Endothelial cell of umbilical vein (primary cell): ENCODE results near the gene CELF5. TPM values are rescaled to one million over a fixed set of nuclear protein-coding genes. Genes with fewer than 3 reads are reported as not detected.
"Not testable (repeated sequence)": the region's sequence is repeated elsewhere in the genome, so short reads cannot be mapped to it uniquely, and the experiment has no call there.

Experiments used
- BruUV-seq: library from RNA; stranded (reverse); fragments of 400-500 nt; replicated peaks from 2 replicates; lab custom pipeline; 2021; lab: Mats Ljungman, UMichigan
- CTCF ChIA-PET: fragments of 300-600, 350-600 bp; sonication (Branson Sonifier 250); formaldehyde crosslinking; loops from one replicate; lab custom pipeline; 2021; ENCODE audit warnings: antibody characterized with exemption, inconsistent platforms; lab: Charles Lee
- POLR2A ChIA-PET: fragments of 300-600, 350-600 bp; sonication (Branson Sonifier 250); formaldehyde crosslinking; loops from one replicate; lab custom pipeline; 2021; ENCODE audit warnings: antibody characterized with exemption, inconsistent platforms; lab: Charles Lee
- DNase-seq: peaks from one replicate; pipeline ENCODE4 v3.0.0-alpha.2; 2011; ENCODE audit warnings: low read depth, low spot score
- FAIRE-seq: peaks from 2 replicates; lab custom pipeline; 2011; peaks lifted over from hg19 to GRCh38; lab: Jason Lieb, UNC
- H2AFZ ChIP-seq: 2 replicates; pipeline ENCODE4 v1.6.0; 2012; ENCODE audit warnings: low read depth, low read length, control low read depth, inconsistent platforms
- H3K27ac ChIP-seq: 2 replicates; pipeline ENCODE4 v1.5.1; 2011; ENCODE audit warnings: low read depth, mild to moderate bottlenecking, control low read depth, low read length, moderate library complexity; ENCODE audit not compliant: insufficient read depth
- H3K27me3 ChIP-seq, 2 experiments: 2 replicates each; pipeline versions ENCODE4 v1.6.0 to v1.6.1; 2011; ENCODE audit warnings: low read length in 2 of 2, mixed read lengths in 1 of 2; ENCODE audit not compliant: control insufficient read depth in 2 of 2, insufficient read depth in 2 of 2
- H3K36me3 ChIP-seq, 2 experiments: 2 replicates in 1 of 2; 3 replicates in 1 of 2; pipeline ENCODE4 v1.5.1; 2011; ENCODE audit warnings: low read length in 2 of 2, mild to moderate bottlenecking in 1 of 2, moderate library complexity in 1 of 2; ENCODE audit not compliant: control insufficient read depth in 2 of 2, insufficient read depth in 2 of 2; ENCODE audit errors: extremely low read depth in 1 of 2
- H3K4me1 ChIP-seq: 3 replicates; pipeline ENCODE4 v1.5.1; 2011; ENCODE audit warnings: mild to moderate bottlenecking, low read length; ENCODE audit not compliant: control insufficient read depth, insufficient read depth; ENCODE audit errors: extremely low read depth
- H3K4me2 ChIP-seq: 2 replicates; pipeline ENCODE4 v1.6.1; 2011; ENCODE audit warnings: low read length, control low read depth, mixed read lengths; ENCODE audit not compliant: insufficient read depth
- H3K4me3 ChIP-seq, 3 experiments: fragments of 200-600 bp in 1 of 3; sonication (generic), shearing (Covaris generic) in 1 of 3; replicated peaks in 1 of 3; 2 replicates each; pipeline ENCODE4 v1.5.1; 2011 to 2016; ENCODE audit warnings: control low read depth in 3 of 3, low read length in 3 of 3, mild to moderate bottlenecking in 2 of 3, inconsistent platforms in 1 of 3, low read depth in 1 of 3, moderate library complexity in 1 of 3; ENCODE audit not compliant: insufficient read depth in 1 of 3
- H3K79me2 ChIP-seq: 2 replicates; pipeline ENCODE4 v1.6.0; 2012; ENCODE audit warnings: low read length, inconsistent platforms; ENCODE audit not compliant: control insufficient read depth, insufficient read depth
- H3K9ac ChIP-seq: replicated peaks from 2 replicates; pipeline ENCODE3; 2011; ENCODE audit warnings: low read length, control low read depth; ENCODE audit not compliant: insufficient read depth; ENCODE audit errors: extremely low read depth
- H3K9me1 ChIP-seq: replicated peaks from 3 replicates; pipeline ENCODE4 v1.6.0; 2011; ENCODE audit warnings: mild to moderate bottlenecking, low read length; ENCODE audit not compliant: control insufficient read depth, insufficient read depth; ENCODE audit errors: extremely low read depth
- H3K9me3 ChIP-seq: replicated peaks from 2 replicates; pipeline ENCODE4 v1.5.1; 2012; ENCODE audit warnings: low read length, inconsistent platforms; ENCODE audit not compliant: control insufficient read depth, insufficient read depth
- H4K20me1 ChIP-seq: replicated peaks from 2 replicates; pipeline ENCODE3; 2011; ENCODE audit warnings: mild to moderate bottlenecking, low read length; ENCODE audit not compliant: control insufficient read depth, insufficient read depth; ENCODE audit errors: extremely low read depth
- CTCF ChIP-seq, 2 donors: IDR thresholded peaks; 1 replicate in 1 of 2; 2 replicates in 1 of 2; pipeline ENCODE4 v1.5.1; 2011; ENCODE audit warnings: low read length in 2 of 2, mild to moderate bottlenecking in 2 of 2, moderate library complexity in 2 of 2, control low read depth in 1 of 2, inconsistent platforms in 1 of 2, low read depth in 1 of 2; ENCODE audit not compliant: insufficient read depth in 1 of 2; ENCODE audit errors: extremely low read depth in 1 of 2
- EZH2 ChIP-seq: IDR thresholded peaks from 2 replicates; pipeline ENCODE4 v1.6.1; 2012; ENCODE audit warnings: borderline replicate concordance, low read depth, mild to moderate bottlenecking, moderate library complexity, low read length, inconsistent platforms; ENCODE audit not compliant: severe bottlenecking
- FOS ChIP-seq: IDR thresholded peaks from 2 replicates; pipeline ENCODE4 v1.6.1; 2011; ENCODE audit warnings: mild to moderate bottlenecking, low read length, moderate library complexity, borderline replicate concordance; ENCODE audit not compliant: insufficient read depth
- GATA2 ChIP-seq: IDR thresholded peaks from 2 replicates; pipeline ENCODE4 v1.7.0; 2011; ENCODE audit warnings: low read depth, mild to moderate bottlenecking, moderate library complexity, mixed read lengths, low read length; ENCODE audit not compliant: insufficient read length, insufficient read depth
- JUN ChIP-seq: IDR thresholded peaks from 2 replicates; pipeline ENCODE4 v1.6.1; 2011; ENCODE audit warnings: borderline replicate concordance, low read depth; ENCODE audit not compliant: insufficient read length, insufficient read depth
- MAX ChIP-seq: IDR thresholded peaks from 2 replicates; pipeline ENCODE4 v1.6.1; 2011; ENCODE audit not compliant: insufficient read depth, insufficient read length
- MYC ChIP-seq: IDR thresholded peaks from one replicate; pipeline ENCODE4 v1.6.1; 2011; ENCODE audit warnings: mild to moderate bottlenecking, low read depth, low read length
- POLR2A ChIP-seq: IDR thresholded peaks from 2 replicates; pipeline ENCODE4 v1.6.1; 2012; ENCODE audit warnings: low read depth, mild to moderate bottlenecking, control low read depth, low read length
- POLR2AphosphoS5 ChIP-seq: IDR thresholded peaks from 2 replicates; pipeline ENCODE4 v1.6.1; 2012; ENCODE audit warnings: low read depth, mild to moderate bottlenecking, control low read depth, low read length, moderate library complexity; ENCODE audit not compliant: insufficient read depth
- dilution Hi-C: fragments of 300-500 bp; cut with MboI; formaldehyde crosslinking; loops from one replicate; pipeline ENCODE4 v1.15.0; 2019; ENCODE audit warnings: low sequenced_read_pairs; ENCODE audit not compliant: extremely low pct_ligation_motif_present
- intact Hi-C: fragments of 100-400 bp; cut with micrococcal nuclease; formaldehyde crosslinking; loops from one replicate; pipeline ENCODE4 v1.10.0; 2022
- polyA plus RNA-seq, 4 experiments: library from polyadenylated mRNA; depleted of rRNA in 3 of 4; stranded (reverse) in 3 of 4; unstranded in 1 of 4; fragments of >200 nt; gene quantifications; 2 replicates each; pipeline versions ENCODE4 v1.2.1 to v1.2.3, GENCODE V29; 2011 to 2012; ENCODE audit warnings: missing spikeins in 1 of 4
- total RNA-seq: library from RNA; stranded (reverse); gene quantifications from 2 replicates; pipeline ENCODE4 v1.2.3, GENCODE V29; 2021

CELF5 gene
- total and polyA plus RNA-seq, 2 donors (not counting 3 experiments of a cell fraction or from before 2014, with no cell fraction given), result not detected

- CTCF ChIA-PET, result interaction anchor here (1.0 to 4.6 kb wide), 2 partner anchors 14 to 195 kb away, joined by 4 to 26 read pairs; no protein-coding TSS in a partner anchor
- dilution Hi-C loops, result no loop called here
These were observed 65.6 kb downstream of the CELF5 start for GRCh38 chr19:3289971-3290569.

GRCh38 chr19:3290858-3291257, 66.4 kb downstream of the CELF5 start:
- H3K27ac ChIP-seq, DNase-seq, H3K36me3 ChIP-seq, H3K9me3 ChIP-seq, dilution Hi-C loops, H3K79me2 ChIP-seq, H2AFZ ChIP-seq, BruUV-seq, H3K4me3 ChIP-seq, H3K9me1 ChIP-seq, H3K9ac ChIP-seq, intact Hi-C loops, H4K20me1 ChIP-seq, FAIRE-seq, H3K4me2 ChIP-seq, H3K4me1 ChIP-seq, H3K27me3 ChIP-seq: not testable (repeated sequence)
- ChIA-PET CTCF (interaction anchor here (1.0 to 4.6 kb wide), 2 partner anchors 13 to 194 kb away, joined by 4 to 26 read pairs; no protein-coding TSS in a partner anchor), POLR2A (interaction anchor here (0.7 kb wide), 1 partner anchor 889 kb away, joined by 7 read pairs; no protein-coding TSS in a partner anchor)

More at GRCh38 chr19:3289971-3290569, 65.6 kb downstream of the CELF5 start:
- Histone ChIP-seq H3K27me3 (peaks cover 0 to 7% of the 10 kb centered on the region in 2 experiments), H2AFZ (no peak overlapping the region), H3K4me1 (no peaks in the 10 kb centered on the region), H3K79me2 (no peaks in the 10 kb centered on the region), H3K36me3 (no peaks in the 10 kb centered on the region), H3K27ac (no peak overlapping the region), H3K4me3 (no peak overlapping the region), H4K20me1 (no peaks in the 10 kb centered on the region), H3K9ac (no peak overlapping the region), H3K9me3 (no peaks in the 10 kb centered on the region), H3K9me1 (no peaks in the 10 kb centered on the region), H3K4me2 (no peak overlapping the region)
- POLR2A ChIA-PET, result interaction anchor here (0.7 kb wide), 1 partner anchor 890 kb away, joined by 7 read pairs; no protein-coding TSS in a partner anchor
- DNase-seq (no peak), FAIRE-seq (no peak)
- BruUV-seq, result no TSS peak
- TF ChIP-seq MYC, result no peak
- no peak for TF ChIP-seq FOS
- TF ChIP-seq POLR2A, result no peak
- TF ChIP-seq JUN, result no peak
- TF ChIP-seq EZH2, result no peak
- TF ChIP-seq GATA2, result no peak
- no peak for TF ChIP-seq MAX
- TF ChIP-seq CTCF (IDR thresholded peaks at IDR 0.05; ENCODE audit: extremely low read depth in 1 of 2, insufficient read depth in 1 of 2, low read depth in 1 of 2, low read length in 2 of 2), result no peak
- TF ChIP-seq POLR2AphosphoS5, result no peak
- intact Hi-C loops, result no loop called here
